Esophagus squamous epithelium (tissue), 5 donors: ENCODE data around the gene HIPK2. TPM values are rescaled to one million over a fixed set of nuclear protein-coding genes. Genes with fewer than 3 reads are reported as not detected.
A peak's percentile ranks its signal among the peaks of the same experiment; 100 is the strongest.

ENCODE experiments used
- DNase-seq: peaks from one replicate; lab custom pipeline; 2025; lab: John Stamatoyannopoulos, UW
- H3K27ac ChIP-seq, 4 donors: fragments of 200-600 bp; sonication (generic); one replicate each; pipeline ENCODE4 v1.5.1; 2016 to 2019; ENCODE audit warnings: mild to moderate bottlenecking in 1 of 4
- H3K27me3 ChIP-seq, 4 donors: fragments of 200-600 bp; sonication (generic); 1 replicate in 3 of 4; 2 replicates in 1 of 4; pipeline versions ENCODE4 v1.5.1 to v1.6.0; 2017 to 2021; ENCODE audit warnings: antibody characterized with exemption in 1 of 4
- H3K36me3 ChIP-seq, 3 donors: fragments of 200-600 bp; sonication (generic); one replicate each; pipeline ENCODE4 v1.5.1; 2016 to 2019
- H3K4me1 ChIP-seq, 3 donors: fragments of 200-600 bp; sonication (generic); one replicate each; pipeline ENCODE4 v1.5.1; 2017 to 2019
- H3K4me3 ChIP-seq, 4 donors: fragments of 200-600 bp; sonication (generic); 1 replicate in 3 of 4; 2 replicates in 1 of 4; pipeline ENCODE4 v1.5.1; 2016 to 2019; ENCODE audit warnings: mild to moderate bottlenecking in 2 of 4, moderate library complexity in 1 of 4
- H3K9me3 ChIP-seq, 3 donors: fragments of 200-600 bp; sonication (generic); one replicate each; pipeline ENCODE4 v1.5.1; 2016 to 2019
- CTCF ChIP-seq, 6 experiments: fragments of 450-650 bp in 4 of 6; fragments of 200-600 bp in 2 of 6; sonication (generic) in 2 of 6; IDR thresholded peaks; one replicate each; pipeline ENCODE4 v1.5.1; 2016 to 2019; ENCODE audit warnings: antibody characterized with exemption in 6 of 6, mild to moderate bottlenecking in 4 of 6, moderate library complexity in 4 of 6
- POLR2A ChIP-seq, 4 donors: fragments of 450-650 bp; IDR thresholded peaks; one replicate each; pipeline ENCODE4 v1.6.1; 2017; ENCODE audit warnings: antibody characterized with exemption in 4 of 4, mild to moderate bottlenecking in 4 of 4, moderate library complexity in 3 of 4
- WGBS, 2 donors: methylation state at CpG; one replicate each; pipeline ENCODE4 v1.1.5; 2018; 5-methylcytosine and 5-hydroxymethylcytosine counted together
- intact Hi-C: fragments of 100-400 bp; cut with DNase I; formaldehyde crosslinking; loops from one replicate; pipeline ENCODE4 v1.15.0; 2022
- total RNA-seq, 4 donors: library from RNA; depleted of rRNA; stranded (reverse); fragments of >200 nt; gene quantifications; one replicate each; pipeline ENCODE4 v1.1.0, GENCODE V29; 2016
- donor health status: DM: yes; HTN: yes; CAD: no.

Gene HIPK2
- total RNA-seq, 4 donors from 2014 or later = 17.8 to 37.9 (median 29.3) TPM

- H3K27ac ChIP-seq = no peak overlapping the region
- H3K4me3 ChIP-seq = no peak overlapping the region
- peaks cover 0 to 22% (median 0%) of the 10 kb centered on the region in 3 donors for H3K36me3 ChIP-seq
- no peaks in the 10 kb centered on the region for H3K27me3 ChIP-seq
- TF ChIP-seq CTCF (IDR thresholded peaks at IDR 0.05) (no peak), POLR2A (IDR thresholded peaks at IDR 0.05) (no peak)
- no peak for DNase-seq
- no peaks in the 10 kb centered on the region for H3K9me3 ChIP-seq
- intact Hi-C loops = no loop called here
- H3K4me1 ChIP-seq = peaks cover 0 to 23% (median 9%) of the 10 kb centered on the region in 3 donors
- WGBS, 2 donors = 72 to 76% methylated on average over 12 of the region's 12 CpGs
Observed at GRCh38 chr7:139675127-139676125, 102.4 kb downstream of the HIPK2 start.

DNA sequence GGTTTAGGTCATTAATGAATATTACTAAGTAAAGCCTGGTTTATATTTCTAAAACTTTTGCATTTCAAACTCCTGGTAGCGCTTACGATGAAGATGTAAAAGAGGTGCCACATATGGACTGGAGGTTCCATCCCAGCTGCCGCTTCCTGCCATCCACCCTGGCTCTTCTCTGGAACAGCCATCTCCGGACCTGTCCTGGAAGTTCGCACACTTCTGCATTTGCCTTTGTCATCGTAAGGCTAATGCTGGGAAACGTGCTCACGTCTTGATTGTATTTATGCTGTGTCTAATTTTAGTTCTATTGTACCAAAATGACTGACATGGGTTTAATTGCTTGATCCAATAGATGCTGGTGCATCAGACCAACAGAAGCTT, 103.1 kb downstream of the HIPK2 start:
- Histone ChIP-seq H3K27ac (no peak overlapping the region), H3K4me3 (no peak overlapping the region), H3K9me3 (no peaks in the 10 kb centered on the region), H3K4me1 (peaks cover 0 to 17% (median 2%) of the 10 kb centered on the region in 3 donors), H3K36me3 (peaks cover 0 to 24% (median 0%) of the 10 kb centered on the region in 3 donors), H3K27me3 (no peaks in the 10 kb centered on the region)
- intact Hi-C loops = no loop called here
- DNase-seq = no peak
- TF ChIP-seq POLR2A (IDR thresholded peaks at IDR 0.05) (no peak), CTCF (IDR thresholded peaks at IDR 0.05) (no peak)
- 58 to 60% methylated on average over 8 of the region's 8 CpGs for WGBS, 2 donors

GRCh38 chr7:139674341-139674740, 103.5 kb downstream of the HIPK2 start:
- H3K4me1 ChIP-seq = peaks cover 0 to 13% (median 0%) of the 10 kb centered on the region in 3 donors
- peaks cover 0 to 28% (median 0%) of the 10 kb centered on the region in 3 donors for H3K36me3 ChIP-seq
- H3K4me3 ChIP-seq = no peak overlapping the region
- intact Hi-C loops = no loop called here
- H3K27ac ChIP-seq = no peak overlapping the region
- no peak for TF ChIP-seq CTCF (IDR thresholded peaks at IDR 0.05)
- no peak for TF ChIP-seq POLR2A (IDR thresholded peaks at IDR 0.05)
- DNase-seq = no peak
- 86 to 91% methylated on average over 9 to 10 of the region's 10 CpGs for WGBS, 2 donors
- H3K27me3 ChIP-seq = no peaks in the 10 kb centered on the region
- no peaks in the 10 kb centered on the region for H3K9me3 ChIP-seq

GRCh38 chr7:139673762-139674161, 104.0 kb downstream of the HIPK2 start:
- intact Hi-C loops = no loop called here
- peak overlapping the region in 1 of 4 donors; percentile 30 for H3K27ac ChIP-seq

More at GRCh38 chr7:139673762-139674161, 104.0 kb downstream of the HIPK2 start:
- Histone ChIP-seq H3K9me3 (no peaks in the 10 kb centered on the region), H3K36me3 (peaks cover 0 to 30% (median 0%) of the 10 kb centered on the region in 3 donors), H3K27me3 (no peaks in the 10 kb centered on the region), H3K4me1 (peaks cover 0 to 9% (median 0%) of the 10 kb centered on the region in 3 donors), H3K4me3 (no peak overlapping the region)
- TF ChIP-seq CTCF (IDR thresholded peaks at IDR 0.05) (no peak), POLR2A (IDR thresholded peaks at IDR 0.05) (no peak)
- 80% methylated on average over 5 to 6 of the region's 6 CpGs for WGBS, 2 donors
- no peak for DNase-seq
